Coronary artery (tissue), 2 donors: ENCODE data around the gene DHX40.
A peak's percentile ranks its signal among the peaks of the same experiment; 100 is the strongest.

Source experiments
- DNase-seq: peaks from one replicate; pipeline ENCODE4 v3.0.0-alpha.2; 2017; ENCODE audit warnings: low spot score
- H3K27ac ChIP-seq, 2 donors: fragments of 200-600 bp; sonication (generic); one replicate each; pipeline ENCODE4 v1.5.1; 2016 to 2019
- H3K4me3 ChIP-seq: fragments of 200-600 bp; sonication (generic); 2 replicates; pipeline ENCODE4 v1.5.1; 2016; ENCODE audit warnings: mild to moderate bottlenecking, moderate library complexity
- CTCF ChIP-seq: fragments of 200-600 bp; sonication (generic); IDR thresholded peaks from one replicate; pipeline ENCODE4 v1.5.1; 2019; ENCODE audit warnings: antibody characterized with exemption

Gene DHX40

GRCh38 chr17:59627770-59628171 lies 62.4 kb downstream of the DHX40 start:
- no peak for TF ChIP-seq CTCF
- Histone ChIP-seq H3K4me3 (peak overlapping the region; percentile 12), H3K27ac (no peak overlapping the region)
- DNase-seq: no peak

- no peak for TF ChIP-seq CTCF
- no peak overlapping the region for H3K27ac ChIP-seq
- DNase-seq: no peak
- no peak overlapping the region for H3K4me3 ChIP-seq
Observed at GRCh38 chr17:59629174-59629573, 63.8 kb downstream of the DHX40 start.

- Histone ChIP-seq H3K4me3 (no peak overlapping the region), H3K27ac (no peak overlapping the region)
- no peak for TF ChIP-seq CTCF
- no peak for DNase-seq
Observed at GRCh38 chr17:59631276-59631675, 65.9 kb downstream of the DHX40 start.

- no peak overlapping the region for H3K27ac ChIP-seq
- H3K4me3 ChIP-seq: no peak overlapping the region
- no peak for DNase-seq
- TF ChIP-seq CTCF: no peak
Observed at GRCh38 chr17:59632398-59632797, 67.0 kb downstream of the DHX40 start.

GRCh38 chr17:59633658-59634359 lies 68.4 kb downstream of the DHX40 start:
- TF ChIP-seq CTCF: no peak
- no peak for DNase-seq
- Histone ChIP-seq H3K27ac (no peak overlapping the region), H3K4me3 (no peak overlapping the region)

GRCh38 chr17:59634632-59635541 lies 69.5 kb downstream of the DHX40 start:
- Histone ChIP-seq H3K4me3 (no peak overlapping the region), H3K27ac (peak overlapping the region in 1 of 2 donors; percentile 35)
- no peak for DNase-seq
- TF ChIP-seq CTCF: no peak
